Thyroid gland (tissue), 4 donors: ENCODE results near the gene FXYD7.

ENCODE experiments used
- POLR2A ChIP-seq, 2 donors: fragments of 450-650 bp; IDR thresholded peaks; one replicate each; pipeline ENCODE4 v1.6.1; 2017; ENCODE audit warnings: antibody characterized with exemption in 2 of 2, mild to moderate bottlenecking in 2 of 2, moderate library complexity in 1 of 2
- TF ChIP-seq, protein P1 (sequence below), 6 experiments: fragments of 200-600 bp in 3 of 6; fragments of 450-650 bp in 3 of 6; sonication (generic) in 3 of 6; IDR thresholded peaks; one replicate each; pipeline ENCODE4 v1.5.1; 2016 to 2019; ENCODE audit warnings: antibody characterized with exemption in 6 of 6, mild to moderate bottlenecking in 2 of 6, inconsistent platforms in 1 of 6, moderate library complexity in 1 of 6

DNA sequence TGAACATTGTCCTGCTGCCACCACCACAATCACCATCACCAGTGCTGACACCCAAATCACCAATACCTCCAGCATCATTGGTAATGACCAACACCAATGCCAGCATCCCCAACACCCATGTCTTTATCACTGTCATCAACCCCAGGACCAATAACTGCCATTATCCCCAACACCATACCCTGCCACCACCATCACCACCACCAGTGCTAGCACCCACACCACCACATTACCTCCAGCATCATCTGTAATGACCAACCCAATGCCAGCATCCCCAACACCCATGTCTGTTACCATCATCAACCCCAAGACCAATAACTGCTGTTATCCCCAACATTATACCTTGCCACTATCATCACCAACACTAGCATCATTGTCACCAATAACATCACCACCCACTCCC is 10.8 kb upstream of the FXYD7 start:
- TF ChIP-seq POLR2A (IDR thresholded peaks at IDR 0.05) = no peak
- TF ChIP-seq, protein P1, sequence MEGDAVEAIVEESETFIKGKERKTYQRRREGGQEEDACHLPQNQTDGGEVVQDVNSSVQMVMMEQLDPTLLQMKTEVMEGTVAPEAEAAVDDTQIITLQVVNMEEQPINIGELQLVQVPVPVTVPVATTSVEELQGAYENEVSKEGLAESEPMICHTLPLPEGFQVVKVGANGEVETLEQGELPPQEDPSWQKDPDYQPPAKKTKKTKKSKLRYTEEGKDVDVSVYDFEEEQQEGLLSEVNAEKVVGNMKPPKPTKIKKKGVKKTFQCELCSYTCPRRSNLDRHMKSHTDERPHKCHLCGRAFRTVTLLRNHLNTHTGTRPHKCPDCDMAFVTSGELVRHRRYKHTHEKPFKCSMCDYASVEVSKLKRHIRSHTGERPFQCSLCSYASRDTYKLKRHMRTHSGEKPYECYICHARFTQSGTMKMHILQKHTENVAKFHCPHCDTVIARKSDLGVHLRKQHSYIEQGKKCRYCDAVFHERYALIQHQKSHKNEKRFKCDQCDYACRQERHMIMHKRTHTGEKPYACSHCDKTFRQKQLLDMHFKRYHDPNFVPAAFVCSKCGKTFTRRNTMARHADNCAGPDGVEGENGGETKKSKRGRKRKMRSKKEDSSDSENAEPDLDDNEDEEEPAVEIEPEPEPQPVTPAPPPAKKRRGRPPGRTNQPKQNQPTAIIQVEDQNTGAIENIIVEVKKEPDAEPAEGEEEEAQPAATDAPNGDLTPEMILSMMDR (IDR thresholded peaks at IDR 0.05) = no peak
